Caco-2 (cell line): ENCODE data around the gene PMM2. TPM values are rescaled to one million over a fixed set of nuclear protein-coding genes. Genes with fewer than 3 reads are reported as not detected.

Source experiments
- BruUV-seq: library from RNA; stranded (reverse); fragments of 400-500 nt; replicated peaks from 2 replicates; lab custom pipeline; 2021; lab: Mats Ljungman, UMichigan
- CTCF ChIA-PET: fragments of 300-600 bp; sonication (Branson Sonifier 250); formaldehyde crosslinking; loops from one replicate; lab custom pipeline; 2022; ENCODE audit warnings: antibody characterized with exemption; lab: Charles Lee
- POLR2A ChIA-PET: fragments of 300-600 bp; sonication (Branson Sonifier 250); formaldehyde crosslinking; loops from one replicate; lab custom pipeline; 2022; ENCODE audit warnings: antibody characterized with exemption; lab: Charles Lee
- DNase-seq, 2 experiments: peaks; one replicate each; pipeline versions ENCODE4 v3.0.0 to v3.0.0-alpha.2; 2020 to 2022
- H3K27me3 ChIP-seq: replicated peaks from 2 replicates; pipeline ENCODE4 v1.6.0; 2011; ENCODE audit warnings: low read length; ENCODE audit not compliant: control insufficient read depth, insufficient read depth
- H3K36me3 ChIP-seq: 2 replicates; pipeline ENCODE4 v1.5.1; 2011; ENCODE audit warnings: low read length; ENCODE audit not compliant: control insufficient read depth, insufficient read depth
- H3K4me1 ChIP-seq: fragments of 250-450 bp; sonication (Bioruptor Pico); 2 replicates; pipeline ENCODE4 v1.5.1; 2020; ENCODE audit warnings: mild to moderate bottlenecking
- H3K4me3 ChIP-seq: 2 replicates; pipeline ENCODE4 v1.5.1; 2011; ENCODE audit warnings: low read depth, mild to moderate bottlenecking, control low read depth, low read length
- H3K9me3 ChIP-seq: fragments of 250-450 bp; sonication (Bioruptor Pico); 2 replicates; pipeline ENCODE4 v1.5.1; 2020; ENCODE audit warnings: mild to moderate bottlenecking, moderate library complexity
- H3K27ac Mint-ChIP-seq: one replicate; pipeline ENCODE4 v1.8.0; 2022; ENCODE audit warnings: mixed read lengths; ENCODE audit not compliant: unreplicated experiment
- H3K27me3 Mint-ChIP-seq: one replicate; pipeline ENCODE4 v1.8.0; 2022; ENCODE audit warnings: mixed read lengths; ENCODE audit not compliant: insufficient read depth, unreplicated experiment
- H3K36me3 Mint-ChIP-seq: one replicate; pipeline ENCODE4 v1.8.0; 2022; ENCODE audit warnings: mild to moderate bottlenecking, mixed read lengths; ENCODE audit not compliant: insufficient read depth, unreplicated experiment
- H3K4me1 Mint-ChIP-seq: one replicate; pipeline ENCODE4 v1.8.0; 2022; ENCODE audit warnings: low read depth, mixed read lengths; ENCODE audit not compliant: unreplicated experiment
- H3K4me3 Mint-ChIP-seq: one replicate; pipeline ENCODE4 v1.8.0; 2022; ENCODE audit warnings: mild to moderate bottlenecking, moderate library complexity, mixed read lengths; ENCODE audit not compliant: unreplicated experiment
- H3K9me3 Mint-ChIP-seq: one replicate; pipeline ENCODE4 v1.8.0; 2022; ENCODE audit warnings: mixed read lengths; ENCODE audit not compliant: unreplicated experiment
- CTCF ChIP-seq, 2 experiments: fragments of 200-600 bp in 1 of 2; IDR thresholded peaks; 1 replicate in 1 of 2; 2 replicates in 1 of 2; pipeline versions ENCODE4 v1.5.1 to v1.8.0; 2011 to 2022; ENCODE audit warnings: antibody characterized with exemption in 1 of 2, control low read depth in 1 of 2, inconsistent platforms in 1 of 2, low read depth in 1 of 2, low read length in 1 of 2, mild to moderate bottlenecking in 1 of 2, moderate library complexity in 1 of 2; ENCODE audit not compliant: insufficient read depth in 1 of 2, severe bottlenecking in 1 of 2, unreplicated experiment in 1 of 2
- intact Hi-C: fragments of 100-400 bp; cut with micrococcal nuclease; formaldehyde crosslinking; loops from one replicate; pipeline ENCODE4 v1.10.0; 2022; ENCODE audit not compliant: unreplicated experiment
- total RNA-seq: library from RNA; stranded (reverse); gene quantifications from 2 replicates; pipeline ENCODE4 v1.2.3, GENCODE V29; 2022

PMM2 gene
- total RNA-seq, 1 experiment from 2014 or later: 69.0 TPM

GRCh38 chr16:8788578-8789172 lies 9.0 kb upstream of the PMM2 start:
- no peak for TF ChIP-seq CTCF (IDR thresholded peaks at IDR 0.05; ENCODE audit: insufficient read depth in 1 of 2, low read depth in 1 of 2, low read length in 1 of 2, severe bottlenecking in 1 of 2, unreplicated experiment in 1 of 2)
- H3K36me3 Mint-ChIP-seq: no peaks in the 10 kb centered on the region
- no TSS peak for BruUV-seq
- Histone ChIP-seq H3K4me1 (peaks cover 5% of the 10 kb centered on the region; the same call in 1 of the 2 replicates), H3K27me3 (no peaks in the 10 kb centered on the region), H3K4me3 (no peak overlapping the region), H3K36me3 (no peaks in the 10 kb centered on the region), H3K9me3 (no peaks in the 10 kb centered on the region)
- no peak for DNase-seq
- no peaks in the 10 kb centered on the region for H3K4me1 Mint-ChIP-seq
- no peaks in the 10 kb centered on the region for H3K27me3 Mint-ChIP-seq
- CTCF ChIA-PET: no interaction called here
- H3K9me3 Mint-ChIP-seq: no peaks in the 10 kb centered on the region
- intact Hi-C loops: no loop called here
- H3K27ac Mint-ChIP-seq: no peak overlapping the region
- H3K4me3 Mint-ChIP-seq: no peak overlapping the region
- POLR2A ChIA-PET: no interaction called here

GRCh38 chr16:8795091-8795490 lies 2.5 kb upstream of the PMM2 start:
- Mint-ChIP-seq H3K36me3 (peaks cover 17% of the 10 kb centered on the region), H3K4me3 (no peak overlapping the region), H3K9me3 (no peaks in the 10 kb centered on the region), H3K27ac (no peak overlapping the region), H3K4me1 (peaks cover 7% of the 10 kb centered on the region), H3K27me3 (no peaks in the 10 kb centered on the region)
- BruUV-seq: no TSS peak
- Histone ChIP-seq H3K9me3 (no peaks in the 10 kb centered on the region), H3K4me1 (no peaks in the 10 kb centered on the region; the same call in 1 of the 2 replicates), H3K36me3 (0 out of 2 replicates have a peak, but pooled peaks cover 2% of the 10 kb centered on the region), H3K4me3 (no peak overlapping the region), H3K27me3 (no peaks in the 10 kb centered on the region)
- POLR2A ChIA-PET: no interaction called here
- no peak for TF ChIP-seq CTCF (IDR thresholded peaks at IDR 0.05; ENCODE audit: insufficient read depth in 1 of 2, low read depth in 1 of 2, low read length in 1 of 2, severe bottlenecking in 1 of 2, unreplicated experiment in 1 of 2)
- CTCF ChIA-PET: no interaction called here
- DNase-seq: no peak
- intact Hi-C loops: loop anchor here (5.0 kb wide), 2 partner anchors 72 to 223 kb away; partner anchors contain the start of gene CARHSP1

- ChIA-PET CTCF (no interaction called here), POLR2A (no interaction called here)
- no peak for TF ChIP-seq CTCF (IDR thresholded peaks at IDR 0.05; ENCODE audit: insufficient read depth in 1 of 2, low read depth in 1 of 2, low read length in 1 of 2, severe bottlenecking in 1 of 2, unreplicated experiment in 1 of 2)
- no peak for DNase-seq
- Mint-ChIP-seq H3K27ac (no peak overlapping the region), H3K4me3 (no peak overlapping the region), H3K9me3 (no peaks in the 10 kb centered on the region), H3K36me3 (peaks cover 17% of the 10 kb centered on the region), H3K27me3 (no peaks in the 10 kb centered on the region), H3K4me1 (peaks cover 7% of the 10 kb centered on the region)
- BruUV-seq: no TSS peak
- H3K27me3 ChIP-seq: no peaks in the 10 kb centered on the region
- H3K4me1 ChIP-seq: no peaks in the 10 kb centered on the region; the same call in 1 of the 2 replicates
- H3K4me3 ChIP-seq: no peak overlapping the region
- 0 out of 2 replicates have a peak, but pooled peaks cover 2% of the 10 kb centered on the region for H3K36me3 ChIP-seq
- intact Hi-C loops: loop anchor here (2.0 to 5.0 kb wide), 4 partner anchors 43 to 224 kb away; partner anchors contain the start of gene CARHSP1
- no peaks in the 10 kb centered on the region for H3K9me3 ChIP-seq
Observed at GRCh38 chr16:8795818-8796217, 1.8 kb upstream of the PMM2 start.
